Left ventricle myocardium inferior (tissue), 1 donor: Measurements from ENCODE around the gene CD86. TPM values are rescaled to one million over a fixed set of nuclear protein-coding genes. Genes with fewer than 3 reads are reported as not detected.

Experiments
- DNase-seq: peaks from one replicate; pipeline ENCODE4 v3.0.0-alpha.2; 2020
- H3K27ac ChIP-seq: fragments of 200-600 bp; replicated peaks from 2 replicates; pipeline ENCODE4 v1.8.0; 2021
- H3K27me3 ChIP-seq: fragments of 200-600 bp; 2 replicates; pipeline ENCODE4 v1.8.0; 2021; ENCODE audit warnings: low read depth
- H3K36me3 ChIP-seq: fragments of 200-600 bp; 2 replicates; pipeline ENCODE4 v1.8.0; 2021
- H3K4me1 ChIP-seq: fragments of 200-600 bp; 2 replicates; pipeline ENCODE4 v1.8.0; 2021
- H3K4me3 ChIP-seq: fragments of 200-600 bp; 2 replicates; pipeline ENCODE4 v1.8.0; 2021; ENCODE audit warnings: mild to moderate bottlenecking, moderate library complexity
- H3K9me3 ChIP-seq: fragments of 200-600 bp; replicated peaks from 2 replicates; pipeline ENCODE4 v1.8.0; 2021
- intact Hi-C: fragments of 100-400 bp; cut with micrococcal nuclease; formaldehyde crosslinking; loops from one replicate; pipeline ENCODE4 v1.11.0; 2022
- total RNA-seq: library from RNA; stranded (reverse); fragmentation: NEBNext Ultra II Directional; extraction: Animal tissue kit (Norgen Biotek cat#: 25700); gene quantifications from one replicate; pipeline ENCODE4 v1.2.1, GENCODE V29; 2021
- TF ChIP-seq, protein P1 (sequence below): fragments of 200-600 bp; IDR thresholded peaks from 2 replicates; pipeline ENCODE4 v1.8.0; 2021; ENCODE audit warnings: antibody characterized with exemption, mild to moderate bottlenecking, borderline replicate concordance
- donor health status: DM: no; HTN: yes; CAD: no; lungs with severe emphysema.

The CD86 gene
- total RNA-seq, 1 donor from 2014 or later, result 3.6 TPM

DNA sequence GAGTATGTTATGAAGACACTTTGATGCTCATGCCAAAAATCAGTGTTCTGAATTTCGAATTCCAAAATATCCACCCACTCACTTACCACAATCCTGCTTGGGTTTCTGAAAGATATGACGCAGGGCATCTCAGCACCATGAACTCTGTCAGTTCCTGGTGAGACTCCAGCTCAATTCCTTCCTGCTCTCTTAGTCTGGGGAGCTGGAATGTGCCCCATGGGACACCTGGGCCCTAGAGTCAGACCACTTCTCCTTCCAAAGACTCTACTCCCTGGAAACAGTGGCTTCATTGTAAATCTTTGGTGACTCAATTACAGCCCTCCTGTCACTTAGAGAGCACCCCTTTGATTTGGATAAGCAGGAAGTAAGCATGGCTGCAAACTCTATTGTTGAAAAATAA lies 50.5 kb downstream of the CD86 start:
- intact Hi-C loops, result no loop called here
- DNase-seq, result no peak
- Histone ChIP-seq H3K9me3 (no peaks in the 10 kb centered on the region), H3K36me3 (no peaks in the 10 kb centered on the region), H3K4me1 (no peaks in the 10 kb centered on the region), H3K27ac (no peak overlapping the region), H3K27me3 (no peaks in the 10 kb centered on the region), H3K4me3 (no peak overlapping the region)
- TF ChIP-seq, protein P1, sequence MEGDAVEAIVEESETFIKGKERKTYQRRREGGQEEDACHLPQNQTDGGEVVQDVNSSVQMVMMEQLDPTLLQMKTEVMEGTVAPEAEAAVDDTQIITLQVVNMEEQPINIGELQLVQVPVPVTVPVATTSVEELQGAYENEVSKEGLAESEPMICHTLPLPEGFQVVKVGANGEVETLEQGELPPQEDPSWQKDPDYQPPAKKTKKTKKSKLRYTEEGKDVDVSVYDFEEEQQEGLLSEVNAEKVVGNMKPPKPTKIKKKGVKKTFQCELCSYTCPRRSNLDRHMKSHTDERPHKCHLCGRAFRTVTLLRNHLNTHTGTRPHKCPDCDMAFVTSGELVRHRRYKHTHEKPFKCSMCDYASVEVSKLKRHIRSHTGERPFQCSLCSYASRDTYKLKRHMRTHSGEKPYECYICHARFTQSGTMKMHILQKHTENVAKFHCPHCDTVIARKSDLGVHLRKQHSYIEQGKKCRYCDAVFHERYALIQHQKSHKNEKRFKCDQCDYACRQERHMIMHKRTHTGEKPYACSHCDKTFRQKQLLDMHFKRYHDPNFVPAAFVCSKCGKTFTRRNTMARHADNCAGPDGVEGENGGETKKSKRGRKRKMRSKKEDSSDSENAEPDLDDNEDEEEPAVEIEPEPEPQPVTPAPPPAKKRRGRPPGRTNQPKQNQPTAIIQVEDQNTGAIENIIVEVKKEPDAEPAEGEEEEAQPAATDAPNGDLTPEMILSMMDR, result no peak

DNA sequence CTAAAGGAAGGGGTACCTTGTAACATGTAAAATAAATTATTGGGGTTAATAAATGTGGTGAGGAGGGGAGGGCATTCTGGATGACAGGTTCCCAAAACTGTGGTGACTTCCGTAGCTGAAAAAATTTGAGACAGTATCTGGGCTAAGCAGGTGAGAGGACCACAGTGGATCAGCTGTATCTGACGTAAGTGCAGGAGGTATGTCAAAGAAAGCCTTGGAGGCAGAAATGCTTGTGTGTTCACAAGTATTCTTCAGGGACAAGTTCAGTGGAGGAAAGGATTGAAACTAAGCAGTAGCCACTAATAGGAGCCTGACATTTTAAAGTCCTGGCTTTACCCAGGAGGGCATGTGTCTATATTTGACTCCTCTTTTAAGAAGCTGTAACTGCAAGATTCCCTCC lies 52.0 kb downstream of the CD86 start:
- DNase-seq, result no peak
- TF ChIP-seq, protein P1, result no peak
- Histone ChIP-seq H3K9me3 (peaks cover 8% of the 10 kb centered on the region), H3K36me3 (no peaks in the 10 kb centered on the region), H3K4me1 (no peaks in the 10 kb centered on the region), H3K27ac (no peak overlapping the region), H3K4me3 (no peak overlapping the region), H3K27me3 (peaks cover 7% of the 10 kb centered on the region)
- intact Hi-C loops, result no loop called here

DNA sequence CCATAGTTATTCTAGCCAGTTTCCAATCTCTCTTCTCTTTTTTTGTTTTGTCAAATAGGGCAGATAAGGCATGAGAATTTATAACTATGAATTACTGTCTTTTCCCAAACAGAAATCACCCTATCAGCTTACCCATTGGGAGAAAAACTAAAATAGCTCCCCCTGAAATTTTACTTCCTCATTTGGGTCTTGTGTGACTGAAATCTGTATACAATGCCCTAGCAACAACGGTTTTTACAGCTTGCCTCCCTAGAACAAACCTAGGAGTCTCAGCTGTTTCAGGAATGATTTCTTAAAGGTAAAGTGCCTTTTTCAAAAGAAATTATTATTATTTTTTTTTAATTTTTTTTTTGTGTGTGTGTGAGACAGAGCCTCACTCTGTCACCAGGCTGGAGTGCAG lies 56.8 kb downstream of the CD86 start:
- Histone ChIP-seq H3K9me3 (peaks cover 8% of the 10 kb centered on the region), H3K4me3 (no peak overlapping the region), H3K27ac (no peak overlapping the region), H3K36me3 (no peaks in the 10 kb centered on the region), H3K4me1 (no peaks in the 10 kb centered on the region), H3K27me3 (peaks cover 7% of the 10 kb centered on the region)
- DNase-seq, result no peak
- intact Hi-C loops, result no loop called here
- TF ChIP-seq, protein P1, result no peak

DNA sequence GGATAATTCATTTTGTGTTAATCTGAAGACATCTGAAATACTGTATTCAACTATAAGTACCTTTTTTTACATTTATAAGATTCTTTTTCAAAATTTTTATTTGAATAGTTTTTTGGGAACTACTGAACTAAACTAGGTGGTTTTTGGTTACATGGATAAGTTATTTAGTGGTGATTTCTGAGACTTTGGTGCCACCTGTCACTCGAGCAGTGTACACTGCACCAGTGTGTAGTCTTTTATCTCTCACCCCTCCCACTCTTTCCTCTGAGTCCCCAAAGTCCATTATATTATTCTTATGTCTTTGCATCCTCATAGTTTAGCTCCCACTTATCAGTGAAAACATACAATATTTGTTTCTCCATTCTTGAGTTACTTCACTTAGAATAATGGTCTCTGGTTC lies 57.6 kb downstream of the CD86 start:
- H3K9me3 ChIP-seq, result peaks cover 8% of the 10 kb centered on the region
- intact Hi-C loops, result no loop called here
- no peak for DNase-seq
- peaks cover 7% of the 10 kb centered on the region for H3K27me3 ChIP-seq
- no peaks in the 10 kb centered on the region for H3K36me3 ChIP-seq
- no peak overlapping the region for H3K27ac ChIP-seq
- TF ChIP-seq, protein P1, result no peak
- H3K4me3 ChIP-seq, result no peak overlapping the region
- H3K4me1 ChIP-seq, result no peaks in the 10 kb centered on the region

DNA sequence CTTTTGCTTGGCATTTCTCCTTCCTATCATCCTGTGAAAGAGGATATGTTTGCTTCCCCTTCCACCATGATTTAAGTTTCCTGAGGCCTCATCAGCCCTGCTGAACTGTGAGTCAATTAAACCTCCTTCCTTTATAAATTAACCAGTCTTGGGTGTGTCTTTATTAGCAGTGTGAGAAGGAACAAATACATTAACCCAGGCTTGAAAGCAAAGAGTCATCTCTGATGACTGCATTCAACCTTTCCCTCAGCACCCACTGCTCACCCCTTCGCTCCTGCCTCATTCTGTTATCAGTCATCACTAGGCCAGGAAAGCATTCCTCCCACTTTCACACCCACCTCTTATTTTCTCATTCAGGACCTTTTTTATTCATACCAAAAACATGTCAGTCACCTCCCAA lies 68.7 kb downstream of the CD86 start:
- TF ChIP-seq, protein P1, result no peak
- H3K4me3 ChIP-seq, result no peak overlapping the region
- H3K27me3 ChIP-seq, result peaks cover 21% of the 10 kb centered on the region
- intact Hi-C loops, result no loop called here
- no peaks in the 10 kb centered on the region for H3K36me3 ChIP-seq
- DNase-seq, result no peak
- H3K9me3 ChIP-seq, result peaks cover 23% of the 10 kb centered on the region
- no peak overlapping the region for H3K27ac ChIP-seq
- no peaks in the 10 kb centered on the region for H3K4me1 ChIP-seq
